ENCODE data around the gene PEX10.
"Not testable (repeated sequence)": the region's sequence is repeated elsewhere in the genome, so short reads cannot be mapped to it uniquely, and the experiment has no call there.

Gene PEX10

DNA sequence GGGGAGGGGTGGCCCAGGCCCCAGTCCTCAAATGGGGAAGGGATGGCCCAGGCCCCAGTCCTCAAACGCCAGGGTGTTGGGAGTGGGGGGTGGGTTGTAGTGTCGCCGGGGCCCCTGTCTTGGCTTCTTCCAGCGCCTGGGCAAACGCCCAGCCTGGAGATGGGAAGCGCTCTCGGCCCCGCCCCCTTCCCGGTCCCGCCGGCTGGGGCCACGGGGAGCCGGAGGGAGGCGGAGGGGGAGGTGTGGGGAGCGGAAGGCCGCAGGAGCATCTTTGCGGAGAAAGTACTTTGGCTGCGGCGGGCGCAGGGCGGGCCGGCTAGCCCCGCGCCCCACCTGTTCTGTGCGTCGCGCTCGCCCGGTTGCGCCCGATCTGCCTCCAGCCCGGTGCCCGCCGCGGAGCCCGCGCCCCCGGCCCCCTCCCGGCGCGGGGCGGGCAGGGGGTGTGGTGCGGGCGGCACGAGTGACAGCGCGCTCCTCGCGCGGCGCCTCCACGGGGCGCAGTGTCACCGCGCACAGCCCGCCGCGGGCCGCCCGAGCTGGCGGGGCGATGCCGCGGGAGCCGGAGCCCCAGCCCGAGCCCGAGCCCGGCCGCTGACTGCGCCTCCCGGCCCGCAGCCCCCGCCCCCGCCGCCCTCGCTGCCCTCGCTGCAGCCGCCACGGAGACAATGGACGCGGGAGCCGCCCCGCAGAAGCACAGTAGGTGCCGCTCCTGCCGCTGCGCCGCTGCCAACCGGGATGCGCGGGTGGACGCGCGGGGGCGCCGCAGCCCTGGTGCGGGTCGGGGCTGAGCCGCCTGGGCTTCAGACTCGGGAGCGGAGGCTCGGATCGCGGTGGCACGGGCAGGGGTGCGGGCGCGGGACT is 31.1 kb upstream of the PEX10 start:
- Histone ChIP-seq H3K4me3 (ENCODE audit: low read length in 2 of 2) (no peak overlapping the region), H3K9me3 (ENCODE audit: control insufficient read depth in 2 of 2, low read length in 2 of 2) (no peaks in the 10 kb centered on the region), H3K27me3 (ENCODE audit: control insufficient read depth in 1 of 2, insufficient read depth in 2 of 2, low read length in 2 of 2) (peaks cover 28 to 36% of the 10 kb centered on the region in 2 donors), H3K4me1 (ENCODE audit: control insufficient read depth, insufficient read depth, low read length) (no peaks in the 10 kb centered on the region), H3K36me3 (ENCODE audit: control insufficient read depth in 2 of 2, insufficient read depth in 2 of 2, low read length in 2 of 2) (no peaks in the 10 kb centered on the region), H3K27ac (ENCODE audit: low read length) (no peak overlapping the region), H3K9ac (ENCODE audit: low read length in 2 of 2) (no peak overlapping the region)

DNA sequence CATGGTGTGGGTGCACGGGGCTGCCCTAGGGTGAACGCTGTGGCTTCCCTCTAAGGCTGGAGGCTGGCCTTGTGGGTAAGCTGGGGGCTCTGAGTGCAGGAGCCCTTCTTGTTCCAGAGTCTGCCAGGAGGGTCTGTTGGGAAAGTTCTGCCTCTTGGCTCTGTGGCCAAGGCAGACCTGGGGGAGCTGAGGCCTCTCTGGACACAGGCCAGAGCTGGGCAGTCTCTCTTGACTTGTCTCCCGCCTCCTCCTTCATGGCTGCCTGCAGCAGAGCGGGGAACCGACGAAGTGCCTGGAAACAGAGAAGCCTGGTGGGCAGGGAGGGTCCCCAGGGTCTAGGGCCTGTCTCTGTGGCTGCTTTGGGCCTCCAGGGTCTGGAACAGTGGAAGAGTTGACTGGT is 30.3 kb upstream of the PEX10 start:
- H3K27ac ChIP-seq (ENCODE audit: low read length) = no peak overlapping the region
- no peaks in the 10 kb centered on the region for H3K36me3 ChIP-seq (ENCODE audit: control insufficient read depth in 2 of 2, insufficient read depth in 2 of 2, low read length in 2 of 2)
- H3K4me1 ChIP-seq (ENCODE audit: control insufficient read depth, insufficient read depth, low read length) = no peaks in the 10 kb centered on the region
- no peak overlapping the region for H3K9ac ChIP-seq (ENCODE audit: low read length in 2 of 2)
- H3K9me3 ChIP-seq (ENCODE audit: control insufficient read depth in 2 of 2, low read length in 2 of 2) = no peaks in the 10 kb centered on the region
- H3K27me3 ChIP-seq (ENCODE audit: control insufficient read depth in 1 of 2, insufficient read depth in 2 of 2, low read length in 2 of 2) = peaks cover 28 to 36% of the 10 kb centered on the region in 2 donors
- no peak overlapping the region for H3K4me3 ChIP-seq (ENCODE audit: low read length in 2 of 2)

DNA sequence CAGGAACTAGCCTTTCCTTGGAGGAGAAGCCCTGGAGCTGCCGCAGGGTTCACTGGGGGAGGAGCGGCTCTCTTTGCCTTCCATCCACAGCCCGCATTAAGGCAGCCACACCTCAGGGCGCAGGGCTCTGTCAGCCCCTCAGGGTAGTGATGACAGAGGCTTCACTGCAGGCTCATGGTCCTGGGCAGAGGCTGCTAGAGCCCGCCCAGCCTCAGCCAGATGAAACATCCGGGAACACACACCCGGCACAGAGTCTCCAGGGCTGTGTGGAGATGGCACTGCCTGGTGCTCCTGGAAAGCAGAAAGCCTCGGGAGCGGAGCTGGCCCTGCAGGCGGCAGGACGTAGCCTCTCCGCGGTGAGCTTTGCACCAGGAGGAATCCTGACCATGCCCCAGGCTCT is 29.4 kb upstream of the PEX10 start:
- Histone ChIP-seq H3K4me1 (ENCODE audit: control insufficient read depth, insufficient read depth, low read length) (no peaks in the 10 kb centered on the region), H3K4me3 (ENCODE audit: low read length in 2 of 2) (no peak overlapping the region), H3K9me3 (ENCODE audit: control insufficient read depth in 2 of 2, low read length in 2 of 2) (no peaks in the 10 kb centered on the region), H3K27me3 (ENCODE audit: control insufficient read depth in 1 of 2, insufficient read depth in 2 of 2, low read length in 2 of 2) (peaks cover 24 to 32% of the 10 kb centered on the region in 2 donors), H3K9ac (ENCODE audit: low read length in 2 of 2) (no peak overlapping the region), H3K27ac (ENCODE audit: low read length) (no peak overlapping the region), H3K36me3 (ENCODE audit: control insufficient read depth in 2 of 2, insufficient read depth in 2 of 2, low read length in 2 of 2) (no peaks in the 10 kb centered on the region)

DNA sequence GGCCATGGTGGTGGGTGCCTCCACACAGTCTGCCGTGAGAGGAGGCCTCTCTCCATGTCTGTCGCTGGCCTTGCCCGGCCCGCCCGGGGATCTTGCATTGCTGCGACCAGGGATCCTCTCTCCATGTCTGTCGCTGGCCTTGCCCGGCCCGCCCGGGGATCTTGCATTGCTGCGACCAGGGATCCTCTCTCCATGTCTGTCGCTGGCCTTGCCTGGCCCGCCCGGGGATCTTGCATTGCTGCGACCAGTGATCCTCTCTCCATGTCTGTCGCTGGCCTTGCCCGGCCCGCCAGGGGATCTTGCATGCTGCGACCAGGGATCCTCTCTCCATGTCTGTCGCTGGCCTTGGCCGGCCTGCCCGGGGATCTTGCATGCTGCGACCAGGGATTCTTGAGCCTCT is 28.0 kb upstream of the PEX10 start:
- H3K4me3 ChIP-seq (ENCODE audit: low read length in 2 of 2); H3K4me1 ChIP-seq (ENCODE audit: control insufficient read depth, insufficient read depth, low read length); H3K27ac ChIP-seq (ENCODE audit: low read length); H3K9ac ChIP-seq (ENCODE audit: low read length in 2 of 2); H3K9me3 ChIP-seq (ENCODE audit: control insufficient read depth in 2 of 2, low read length in 2 of 2); H3K36me3 ChIP-seq (ENCODE audit: control insufficient read depth in 2 of 2, insufficient read depth in 2 of 2, low read length in 2 of 2): not testable (repeated sequence)
- H3K27me3 ChIP-seq (ENCODE audit: control insufficient read depth in 1 of 2, insufficient read depth in 2 of 2, low read length in 2 of 2) = peaks cover 20 to 32% of the 10 kb centered on the region in 2 donors

DNA sequence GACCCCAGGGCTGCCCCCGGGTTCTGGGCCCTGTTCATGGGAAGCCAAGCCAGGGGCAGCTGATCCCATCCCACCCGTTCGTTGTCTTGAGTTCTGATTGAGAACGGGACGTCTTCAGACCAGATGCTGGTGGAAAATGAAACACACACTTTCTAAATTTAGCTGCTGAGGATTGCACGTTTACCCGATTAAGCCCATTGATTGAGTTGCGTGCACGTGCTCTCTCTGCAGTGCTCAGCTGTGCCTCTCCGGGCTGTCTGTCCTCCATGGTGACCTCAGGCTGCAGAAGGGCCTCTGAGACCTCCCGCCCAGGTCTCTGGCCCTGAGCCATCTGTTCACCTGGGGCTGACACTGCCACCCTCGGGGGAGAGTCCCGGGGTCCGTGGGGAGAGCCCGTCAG is 27.0 kb upstream of the PEX10 start:
- no peaks in the 10 kb centered on the region for H3K36me3 ChIP-seq (ENCODE audit: control insufficient read depth in 2 of 2, insufficient read depth in 2 of 2, low read length in 2 of 2)
- H3K9ac ChIP-seq (ENCODE audit: low read length in 2 of 2) = no peak overlapping the region
- no peak overlapping the region for H3K27ac ChIP-seq (ENCODE audit: low read length)
- H3K9me3 ChIP-seq (ENCODE audit: control insufficient read depth in 2 of 2, low read length in 2 of 2) = no peaks in the 10 kb centered on the region
- H3K4me3 ChIP-seq (ENCODE audit: low read length in 2 of 2) = no peak overlapping the region
- H3K4me1 ChIP-seq (ENCODE audit: control insufficient read depth, insufficient read depth, low read length) = no peaks in the 10 kb centered on the region
- peaks cover 16 to 26% of the 10 kb centered on the region in 2 donors for H3K27me3 ChIP-seq (ENCODE audit: control insufficient read depth in 1 of 2, insufficient read depth in 2 of 2, low read length in 2 of 2)

DNA sequence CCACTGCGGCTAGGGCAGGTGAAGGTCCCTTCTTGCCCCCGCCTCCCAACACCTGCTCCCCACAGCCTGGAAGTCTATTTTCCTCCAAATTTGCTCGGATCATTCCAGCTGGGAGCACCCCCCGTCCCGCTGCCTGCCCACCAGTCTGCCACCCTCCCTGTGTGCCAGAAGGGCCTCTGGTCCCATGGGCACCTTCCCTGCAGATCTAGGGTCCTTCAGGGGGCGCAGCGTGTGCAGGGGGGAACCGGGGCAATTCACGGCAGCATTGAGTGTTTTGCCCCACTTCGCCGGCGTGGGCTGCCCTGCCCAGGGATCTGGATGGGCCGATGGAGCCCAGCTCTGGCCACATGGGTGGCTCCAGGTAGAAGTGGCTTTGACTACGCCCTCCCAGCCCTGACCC is 26.3 kb upstream of the PEX10 start:
- no peaks in the 10 kb centered on the region for H3K36me3 ChIP-seq (ENCODE audit: control insufficient read depth in 2 of 2, insufficient read depth in 2 of 2, low read length in 2 of 2)
- H3K4me1 ChIP-seq (ENCODE audit: control insufficient read depth, insufficient read depth, low read length) = no peaks in the 10 kb centered on the region
- no peak overlapping the region for H3K4me3 ChIP-seq (ENCODE audit: low read length in 2 of 2)
- H3K9ac ChIP-seq (ENCODE audit: low read length in 2 of 2) = no peak overlapping the region
- H3K27ac ChIP-seq (ENCODE audit: low read length) = no peak overlapping the region
- peaks cover 16 to 23% of the 10 kb centered on the region in 2 donors for H3K27me3 ChIP-seq (ENCODE audit: control insufficient read depth in 1 of 2, insufficient read depth in 2 of 2, low read length in 2 of 2)
- H3K9me3 ChIP-seq (ENCODE audit: control insufficient read depth in 2 of 2, low read length in 2 of 2) = no peaks in the 10 kb centered on the region

DNA sequence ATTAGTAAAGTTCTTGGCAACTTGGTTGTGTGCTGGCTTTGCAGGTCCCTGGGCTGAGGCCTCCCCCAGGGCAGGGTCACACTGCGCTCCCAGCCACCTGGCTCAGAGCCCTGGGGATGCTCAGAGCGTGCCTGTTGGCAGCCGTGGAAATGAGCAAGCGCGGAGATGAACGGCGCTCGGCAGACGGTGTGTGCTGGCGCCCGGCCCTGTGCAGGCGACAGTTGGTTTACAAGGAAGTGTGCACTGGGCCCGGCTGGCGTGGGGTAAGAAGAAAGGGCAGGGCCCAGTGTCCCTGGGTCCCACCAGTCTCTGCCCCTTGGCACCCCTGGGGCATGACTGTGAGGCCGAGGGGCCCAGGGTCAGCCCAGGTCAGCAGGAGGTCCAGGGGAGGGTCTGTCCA is 25.7 kb upstream of the PEX10 start:
- Histone ChIP-seq H3K36me3 (ENCODE audit: control insufficient read depth in 2 of 2, insufficient read depth in 2 of 2, low read length in 2 of 2) (no peaks in the 10 kb centered on the region), H3K27me3 (ENCODE audit: control insufficient read depth in 1 of 2, insufficient read depth in 2 of 2, low read length in 2 of 2) (peaks cover 21 to 22% of the 10 kb centered on the region in 2 donors), H3K9ac (ENCODE audit: low read length in 2 of 2) (no peak overlapping the region), H3K9me3 (ENCODE audit: control insufficient read depth in 2 of 2, low read length in 2 of 2) (no peaks in the 10 kb centered on the region), H3K27ac (ENCODE audit: low read length) (no peak overlapping the region), H3K4me1 (ENCODE audit: control insufficient read depth, insufficient read depth, low read length) (no peaks in the 10 kb centered on the region), H3K4me3 (ENCODE audit: low read length in 2 of 2) (no peak overlapping the region)

DNA sequence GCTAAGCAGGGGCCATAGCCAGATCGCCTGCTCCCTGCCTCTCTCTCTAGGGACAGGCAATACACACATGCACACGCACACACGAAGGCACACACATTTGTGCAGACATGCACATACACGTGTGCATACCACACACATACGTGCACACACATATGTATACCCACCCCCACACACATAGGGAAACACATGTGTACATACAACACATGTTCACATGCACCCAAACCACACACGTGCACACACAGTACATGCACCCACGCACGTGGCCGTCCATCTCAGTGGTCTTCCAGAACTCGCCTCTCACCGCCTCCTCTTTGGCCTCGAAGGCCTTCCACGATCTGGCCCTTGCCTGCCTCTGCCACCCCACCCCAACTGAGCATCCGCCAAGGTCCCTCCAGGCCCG is 25.3 kb upstream of the PEX10 start:
- Histone ChIP-seq H3K4me3 (ENCODE audit: low read length in 2 of 2) (no peak overlapping the region), H3K9ac (ENCODE audit: low read length in 2 of 2) (no peak overlapping the region), H3K4me1 (ENCODE audit: control insufficient read depth, insufficient read depth, low read length) (no peaks in the 10 kb centered on the region), H3K27me3 (ENCODE audit: control insufficient read depth in 1 of 2, insufficient read depth in 2 of 2, low read length in 2 of 2) (peaks cover 18% of the 10 kb centered on the region in 2 donors), H3K36me3 (ENCODE audit: control insufficient read depth in 2 of 2, insufficient read depth in 2 of 2, low read length in 2 of 2) (no peaks in the 10 kb centered on the region), H3K9me3 (ENCODE audit: control insufficient read depth in 2 of 2, low read length in 2 of 2) (no peaks in the 10 kb centered on the region), H3K27ac (ENCODE audit: low read length) (no peak overlapping the region)

DNA sequence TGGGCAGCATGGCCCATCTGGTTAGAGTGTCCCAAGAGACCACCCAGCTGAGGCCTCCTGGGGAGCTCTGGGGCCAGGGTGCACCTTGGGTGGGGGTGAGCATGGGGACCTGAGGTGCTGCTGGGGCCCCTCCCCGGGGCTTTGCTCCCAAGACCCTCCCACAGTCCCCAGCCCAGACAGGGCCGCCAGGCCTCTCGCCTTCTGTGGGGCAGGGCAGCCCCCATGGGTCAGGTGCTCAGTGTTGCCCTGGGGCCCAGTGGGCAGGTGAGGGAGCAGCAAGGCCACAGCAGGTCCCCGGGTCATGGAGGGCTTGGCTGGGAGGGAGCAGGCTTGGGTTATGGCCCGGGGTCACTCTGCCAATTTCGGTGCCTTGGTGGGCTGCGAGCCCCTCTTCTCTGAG is 24.5 kb upstream of the PEX10 start:
- H3K36me3 ChIP-seq (ENCODE audit: control insufficient read depth in 2 of 2, insufficient read depth in 2 of 2, low read length in 2 of 2) = no peaks in the 10 kb centered on the region
- no peak overlapping the region for H3K27ac ChIP-seq (ENCODE audit: low read length)
- no peaks in the 10 kb centered on the region for H3K9me3 ChIP-seq (ENCODE audit: control insufficient read depth in 2 of 2, low read length in 2 of 2)
- peaks cover 15 to 21% of the 10 kb centered on the region in 2 donors for H3K27me3 ChIP-seq (ENCODE audit: control insufficient read depth in 1 of 2, insufficient read depth in 2 of 2, low read length in 2 of 2)
- H3K4me3 ChIP-seq (ENCODE audit: low read length in 2 of 2) = no peak overlapping the region
- no peaks in the 10 kb centered on the region for H3K4me1 ChIP-seq (ENCODE audit: control insufficient read depth, insufficient read depth, low read length)
- no peak overlapping the region for H3K9ac ChIP-seq (ENCODE audit: low read length in 2 of 2)

DNA sequence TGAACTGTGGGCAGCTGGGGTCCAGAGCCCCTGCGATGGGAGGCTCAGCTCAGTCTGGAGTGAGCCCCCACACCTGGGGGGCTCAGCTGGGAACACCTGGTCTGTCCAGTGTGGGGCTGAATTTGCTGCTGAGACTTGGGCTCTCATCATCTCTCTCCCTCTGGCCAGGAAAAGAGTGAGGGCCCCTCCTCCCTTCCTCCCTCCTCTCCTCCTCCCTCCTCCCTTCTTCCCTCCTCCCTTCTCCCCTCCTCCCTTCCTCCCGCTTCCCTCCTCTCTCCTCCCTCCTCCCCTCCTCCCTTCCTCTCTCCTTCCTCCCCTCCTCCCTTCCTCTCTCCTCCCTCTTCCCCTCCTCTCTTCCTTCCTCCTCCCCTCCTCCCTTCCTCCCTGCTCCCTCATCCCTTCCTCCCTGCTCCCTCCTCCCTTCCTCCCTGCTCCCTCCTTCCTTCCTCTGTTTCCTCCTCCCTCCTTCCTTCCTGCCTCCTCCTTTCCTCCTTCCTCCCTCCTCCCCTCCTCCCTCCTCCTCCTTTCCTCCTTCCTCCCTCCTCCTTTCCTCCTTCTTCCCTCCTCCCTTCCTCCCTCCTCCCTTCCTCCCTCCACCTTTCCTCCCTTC is 23.5 kb upstream of the PEX10 start:
- no peak overlapping the region for H3K9ac ChIP-seq (ENCODE audit: low read length in 2 of 2)
- peaks cover 19 to 21% of the 10 kb centered on the region in 2 donors for H3K27me3 ChIP-seq (ENCODE audit: control insufficient read depth in 1 of 2, insufficient read depth in 2 of 2, low read length in 2 of 2)
- H3K9me3 ChIP-seq (ENCODE audit: control insufficient read depth in 2 of 2, low read length in 2 of 2) = no peaks in the 10 kb centered on the region
- H3K4me1 ChIP-seq (ENCODE audit: control insufficient read depth, insufficient read depth, low read length) = no peaks in the 10 kb centered on the region
- no peak overlapping the region for H3K27ac ChIP-seq (ENCODE audit: low read length)
- no peak overlapping the region for H3K4me3 ChIP-seq (ENCODE audit: low read length in 2 of 2)
- no peaks in the 10 kb centered on the region for H3K36me3 ChIP-seq (ENCODE audit: control insufficient read depth in 2 of 2, insufficient read depth in 2 of 2, low read length in 2 of 2)

DNA sequence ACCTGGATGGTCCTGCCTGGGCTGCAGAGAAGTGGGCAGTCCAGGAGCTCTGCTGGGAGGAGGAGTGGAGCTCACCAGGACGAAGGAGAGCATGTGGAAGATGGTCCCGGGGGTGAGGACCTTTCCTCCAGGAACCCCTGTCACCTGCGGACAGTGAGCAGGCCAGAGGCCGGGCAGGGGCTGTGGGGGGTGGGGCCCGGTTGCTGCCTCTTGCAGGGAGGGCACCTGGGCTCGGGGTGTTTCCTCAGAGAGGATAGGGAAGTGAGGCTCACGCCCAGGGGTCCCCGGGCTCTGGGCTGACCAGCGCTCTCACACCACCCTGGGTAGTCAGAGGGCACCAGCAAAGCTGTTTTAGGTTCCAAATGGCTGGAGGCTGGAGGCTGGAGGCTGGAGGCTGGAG is 22.7 kb upstream of the PEX10 start:
- Histone ChIP-seq H3K4me1 (ENCODE audit: control insufficient read depth, insufficient read depth, low read length) (no peaks in the 10 kb centered on the region), H3K27ac (ENCODE audit: low read length) (no peak overlapping the region), H3K9ac (ENCODE audit: low read length in 2 of 2) (no peak overlapping the region), H3K27me3 (ENCODE audit: control insufficient read depth in 1 of 2, insufficient read depth in 2 of 2, low read length in 2 of 2) (peaks cover 20 to 23% of the 10 kb centered on the region in 2 donors), H3K36me3 (ENCODE audit: control insufficient read depth in 2 of 2, insufficient read depth in 2 of 2, low read length in 2 of 2) (no peaks in the 10 kb centered on the region), H3K4me3 (ENCODE audit: low read length in 2 of 2) (no peak overlapping the region), H3K9me3 (ENCODE audit: control insufficient read depth in 2 of 2, low read length in 2 of 2) (peaks cover 0 to 1% of the 10 kb centered on the region in 2 donors)
